Neural crest cell (in vitro differentiated cells): Measurements from ENCODE around the gene INO80. TPM values are rescaled to one million over a fixed set of nuclear protein-coding genes. Genes with fewer than 3 reads are reported as not detected.

ENCODE experiments used
- DNase-seq: peaks from one replicate; pipeline ENCODE4 v3.0.0; 2021; ENCODE audit warnings: low read depth, mixed read lengths, low spot score
- H3K27ac Mint-ChIP-seq: one replicate; pipeline ENCODE4 v1.8.0; 2021; ENCODE audit warnings: mild to moderate bottlenecking, mixed read lengths; ENCODE audit not compliant: unreplicated experiment
- H3K27me3 Mint-ChIP-seq: 2 replicates; pipeline ENCODE4 v1.8.0; 2021; ENCODE audit warnings: low read depth, mild to moderate bottlenecking, mixed read lengths
- H3K36me3 Mint-ChIP-seq: 2 replicates; pipeline ENCODE4 v1.8.0; 2021; ENCODE audit warnings: low read depth, mild to moderate bottlenecking, mixed read lengths
- H3K4me1 Mint-ChIP-seq: 2 replicates; pipeline ENCODE4 v1.8.0; 2021; ENCODE audit warnings: mixed read lengths
- H3K4me3 Mint-ChIP-seq: one replicate; pipeline ENCODE4 v1.8.0; 2021; ENCODE audit warnings: mild to moderate bottlenecking, mixed read lengths
- H3K9me3 Mint-ChIP-seq: 2 replicates; pipeline ENCODE4 v1.8.0; 2021; ENCODE audit warnings: mixed read lengths
- total RNA-seq: library from RNA; stranded (reverse); gene quantifications from 2 replicates; pipeline ENCODE4 v1.2.1, GENCODE V29; 2021
- TF ChIP-seq, protein P1 (sequence below): fragments of 200-600 bp; sonication (generic); conservative IDR thresholded peaks from 2 replicates; pipeline ENCODE4 v1.5.0; 2021; ENCODE audit warnings: antibody characterized with exemption, mild to moderate bottlenecking

The INO80 gene
- total RNA-seq, 1 donor from 2014 or later: 18.5 TPM

DNA sequence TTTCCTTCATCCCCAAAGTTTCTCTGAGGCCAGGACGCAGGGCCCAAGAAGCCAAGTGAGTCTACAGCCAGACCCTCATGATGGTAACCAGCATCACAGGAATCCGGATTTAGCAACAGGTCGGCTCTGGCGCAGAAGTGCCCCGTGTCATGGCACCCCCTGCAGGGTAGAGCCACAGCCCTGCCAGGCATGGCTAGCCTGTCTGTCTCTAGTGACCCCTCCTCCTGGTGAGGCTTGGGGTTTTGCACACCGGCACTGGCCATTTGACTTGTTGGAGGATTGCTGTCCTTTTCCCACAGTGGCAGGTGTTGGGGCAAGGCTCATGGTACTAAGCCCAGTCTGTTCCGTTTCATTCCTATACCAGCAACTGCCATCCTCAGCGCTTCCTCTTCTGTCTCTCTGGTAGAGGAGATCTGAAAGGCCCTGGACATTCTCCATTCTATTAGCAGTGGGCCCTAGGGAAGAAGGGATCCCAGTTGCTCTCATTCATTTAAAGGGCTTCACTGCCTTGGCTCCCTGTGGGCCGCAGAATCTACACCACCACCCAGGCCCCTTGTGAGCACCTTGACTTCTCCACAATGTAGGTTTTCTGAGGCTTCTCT lies 172.2 kb downstream of the INO80 start:
- DNase-seq: no peak
- Mint-ChIP-seq H3K4me3 (peak overlapping the region; percentile 65), H3K9me3 (no peaks in the 10 kb centered on the region), H3K27me3 (peaks cover 11% of the 10 kb centered on the region), H3K36me3 (no peaks in the 10 kb centered on the region), H3K4me1 (peaks cover 23% of the 10 kb centered on the region), H3K27ac (no peak overlapping the region)
- TF ChIP-seq, protein P1, sequence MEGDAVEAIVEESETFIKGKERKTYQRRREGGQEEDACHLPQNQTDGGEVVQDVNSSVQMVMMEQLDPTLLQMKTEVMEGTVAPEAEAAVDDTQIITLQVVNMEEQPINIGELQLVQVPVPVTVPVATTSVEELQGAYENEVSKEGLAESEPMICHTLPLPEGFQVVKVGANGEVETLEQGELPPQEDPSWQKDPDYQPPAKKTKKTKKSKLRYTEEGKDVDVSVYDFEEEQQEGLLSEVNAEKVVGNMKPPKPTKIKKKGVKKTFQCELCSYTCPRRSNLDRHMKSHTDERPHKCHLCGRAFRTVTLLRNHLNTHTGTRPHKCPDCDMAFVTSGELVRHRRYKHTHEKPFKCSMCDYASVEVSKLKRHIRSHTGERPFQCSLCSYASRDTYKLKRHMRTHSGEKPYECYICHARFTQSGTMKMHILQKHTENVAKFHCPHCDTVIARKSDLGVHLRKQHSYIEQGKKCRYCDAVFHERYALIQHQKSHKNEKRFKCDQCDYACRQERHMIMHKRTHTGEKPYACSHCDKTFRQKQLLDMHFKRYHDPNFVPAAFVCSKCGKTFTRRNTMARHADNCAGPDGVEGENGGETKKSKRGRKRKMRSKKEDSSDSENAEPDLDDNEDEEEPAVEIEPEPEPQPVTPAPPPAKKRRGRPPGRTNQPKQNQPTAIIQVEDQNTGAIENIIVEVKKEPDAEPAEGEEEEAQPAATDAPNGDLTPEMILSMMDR: no peak

- Mint-ChIP-seq H3K27me3 (peaks cover 8% of the 10 kb centered on the region), H3K36me3 (no peaks in the 10 kb centered on the region), H3K4me1 (peaks cover 23% of the 10 kb centered on the region), H3K27ac (no peak overlapping the region), H3K4me3 (peak overlapping the region; percentile 74), H3K9me3 (no peaks in the 10 kb centered on the region)
- no peak for DNase-seq
- TF ChIP-seq, protein P1: no peak
Observed at GRCh38 chr15:40942878-40943277, 173.2 kb downstream of the INO80 start.

- peaks cover 8% of the 10 kb centered on the region for H3K27me3 Mint-ChIP-seq
- H3K27ac Mint-ChIP-seq: no peak overlapping the region
- DNase-seq: no peak
- peak overlapping the region; percentile 74 for H3K4me3 Mint-ChIP-seq
- TF ChIP-seq, protein P1: no peak
- no peaks in the 10 kb centered on the region for H3K9me3 Mint-ChIP-seq
- no peaks in the 10 kb centered on the region for H3K36me3 Mint-ChIP-seq
- H3K4me1 Mint-ChIP-seq: peaks cover 23% of the 10 kb centered on the region
Observed at GRCh38 chr15:40942337-40942854, 173.7 kb downstream of the INO80 start.

DNA sequence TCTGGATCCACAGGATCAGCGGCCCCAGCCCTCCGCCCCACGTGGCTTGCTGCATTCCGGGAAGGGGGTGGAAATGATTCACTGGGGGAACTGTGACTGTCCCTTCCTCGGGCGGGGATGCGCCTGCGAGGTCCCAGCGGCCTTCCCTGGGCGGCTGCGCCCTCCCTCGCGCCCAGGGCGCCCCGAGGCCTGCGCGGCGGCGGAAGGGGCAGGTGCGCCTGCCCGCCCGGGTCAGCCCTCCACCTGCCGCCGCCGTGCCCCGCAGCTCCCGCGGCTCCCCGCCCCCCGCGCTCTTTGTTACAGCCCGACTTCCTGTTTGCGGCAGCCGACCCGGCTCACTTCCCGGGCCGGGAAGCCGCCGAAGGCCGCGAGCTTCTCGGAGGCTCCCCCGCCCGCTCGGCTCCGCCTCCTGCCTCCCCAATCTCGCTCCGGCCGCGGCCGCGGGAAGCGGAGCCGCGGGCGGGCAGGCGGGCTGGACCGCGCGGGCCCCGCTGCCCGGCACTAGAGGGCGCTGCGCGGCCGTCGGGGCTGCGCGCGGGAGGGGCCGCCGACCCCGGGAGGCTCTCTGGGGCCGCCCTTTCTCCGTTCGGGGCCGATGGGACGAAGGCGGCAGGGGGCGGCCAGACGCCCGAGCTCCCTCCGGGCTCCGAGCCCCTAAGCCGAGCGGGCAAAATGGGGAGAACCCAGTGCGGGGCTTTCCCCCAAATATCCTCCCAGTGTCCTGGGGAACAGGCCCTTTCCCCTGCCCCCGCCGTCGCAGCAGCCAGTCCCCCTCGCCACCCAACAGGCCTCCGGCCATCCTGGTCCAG lies 174.3 kb downstream of the INO80 start:
- peaks cover 23% of the 10 kb centered on the region for H3K4me1 Mint-ChIP-seq
- peak; percentile 70 for DNase-seq
- TF ChIP-seq, protein P1: peak; percentile 75
- no peaks in the 10 kb centered on the region for H3K9me3 Mint-ChIP-seq
- peak overlapping the region; percentile 75 for H3K27ac Mint-ChIP-seq
- peak overlapping the region; percentile 74 for H3K4me3 Mint-ChIP-seq
- H3K27me3 Mint-ChIP-seq: peaks cover 12% of the 10 kb centered on the region
- H3K36me3 Mint-ChIP-seq: no peaks in the 10 kb centered on the region

- H3K4me3 Mint-ChIP-seq: peak overlapping the region; percentile 65
- no peaks in the 10 kb centered on the region for H3K9me3 Mint-ChIP-seq
- TF ChIP-seq, protein P1: no peak
- H3K27me3 Mint-ChIP-seq: peaks cover 12% of the 10 kb centered on the region
- H3K27ac Mint-ChIP-seq: peak overlapping the region; percentile 75
- H3K36me3 Mint-ChIP-seq: no peaks in the 10 kb centered on the region
- peaks cover 23% of the 10 kb centered on the region for H3K4me1 Mint-ChIP-seq
- DNase-seq: no peak
Observed at GRCh38 chr15:40941068-40941527, 175.0 kb downstream of the INO80 start.
